Panc1 (cell line): ENCODE measurements around the gene NFE2.

Experiments used
- CTCF ChIP-seq: fragments of 450-650 bp; IDR thresholded peaks from 2 replicates; pipeline ENCODE4 v1.5.1; 2017; ENCODE audit warnings: mild to moderate bottlenecking
- POLR2AphosphoS5 ChIP-seq: IDR thresholded peaks from 2 replicates; pipeline ENCODE4 v1.6.1; 2012; ENCODE audit warnings: mild to moderate bottlenecking, low read depth, low read length, moderate library complexity
- SIN3A ChIP-seq: IDR thresholded peaks from 2 replicates; pipeline ENCODE4 v1.6.1; 2012; ENCODE audit warnings: low read depth, mild to moderate bottlenecking, low read length, moderate library complexity, borderline replicate concordance; ENCODE audit not compliant: insufficient read depth
- TCF7L2 ChIP-seq: IDR thresholded peaks from 2 replicates; pipeline ENCODE4 v1.6.1; 2011; ENCODE audit warnings: mild to moderate bottlenecking, low read depth, low read length, inconsistent platforms

- TF ChIP-seq CTCF, result no peak
- TF ChIP-seq POLR2AphosphoS5, result no peak
- TF ChIP-seq SIN3A, result no peak
- no peak for TF ChIP-seq TCF7L2
Observed at GRCh38 chr12:54272214-54272613, 28.6 kb downstream of the NFE2 start.
